GM12875 (cell line): ENCODE data around the gene CNST.

Experiments
- H3K4me3 ChIP-seq: one replicate; pipeline ENCODE4 v1.5.1; 2011; ENCODE audit warnings: low read depth, low read length, control low read depth
- TF ChIP-seq, protein P1 (sequence below): IDR thresholded peaks from 2 replicates; pipeline ENCODE4 v1.5.1; 2011; ENCODE audit warnings: low read depth, mild to moderate bottlenecking, control low read depth, inconsistent platforms, low read length, moderate library complexity, borderline replicate concordance; ENCODE audit not compliant: insufficient read depth

Gene CNST

DNA sequence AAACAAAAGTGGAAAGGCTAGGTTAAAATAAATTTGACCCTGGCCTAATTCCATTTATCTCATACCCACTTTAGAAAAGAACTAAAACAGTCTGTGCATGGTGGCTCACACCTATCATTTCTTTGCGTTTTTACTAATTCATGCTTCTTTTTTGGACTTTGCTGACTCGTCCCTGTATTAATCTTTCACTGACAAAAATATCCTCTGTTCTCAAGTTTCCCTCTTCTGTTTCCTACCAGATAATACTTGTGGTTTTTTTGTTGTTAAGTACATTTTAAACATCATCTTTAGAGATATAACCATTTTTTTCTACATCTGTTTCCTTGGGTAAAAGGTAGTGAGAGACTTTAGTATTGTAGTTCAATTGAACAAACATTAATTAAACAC, 11.5 kb downstream of the CNST start:
- H3K4me3 ChIP-seq: no peak overlapping the region
- TF ChIP-seq, protein P1, sequence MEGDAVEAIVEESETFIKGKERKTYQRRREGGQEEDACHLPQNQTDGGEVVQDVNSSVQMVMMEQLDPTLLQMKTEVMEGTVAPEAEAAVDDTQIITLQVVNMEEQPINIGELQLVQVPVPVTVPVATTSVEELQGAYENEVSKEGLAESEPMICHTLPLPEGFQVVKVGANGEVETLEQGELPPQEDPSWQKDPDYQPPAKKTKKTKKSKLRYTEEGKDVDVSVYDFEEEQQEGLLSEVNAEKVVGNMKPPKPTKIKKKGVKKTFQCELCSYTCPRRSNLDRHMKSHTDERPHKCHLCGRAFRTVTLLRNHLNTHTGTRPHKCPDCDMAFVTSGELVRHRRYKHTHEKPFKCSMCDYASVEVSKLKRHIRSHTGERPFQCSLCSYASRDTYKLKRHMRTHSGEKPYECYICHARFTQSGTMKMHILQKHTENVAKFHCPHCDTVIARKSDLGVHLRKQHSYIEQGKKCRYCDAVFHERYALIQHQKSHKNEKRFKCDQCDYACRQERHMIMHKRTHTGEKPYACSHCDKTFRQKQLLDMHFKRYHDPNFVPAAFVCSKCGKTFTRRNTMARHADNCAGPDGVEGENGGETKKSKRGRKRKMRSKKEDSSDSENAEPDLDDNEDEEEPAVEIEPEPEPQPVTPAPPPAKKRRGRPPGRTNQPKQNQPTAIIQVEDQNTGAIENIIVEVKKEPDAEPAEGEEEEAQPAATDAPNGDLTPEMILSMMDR: no peak

DNA sequence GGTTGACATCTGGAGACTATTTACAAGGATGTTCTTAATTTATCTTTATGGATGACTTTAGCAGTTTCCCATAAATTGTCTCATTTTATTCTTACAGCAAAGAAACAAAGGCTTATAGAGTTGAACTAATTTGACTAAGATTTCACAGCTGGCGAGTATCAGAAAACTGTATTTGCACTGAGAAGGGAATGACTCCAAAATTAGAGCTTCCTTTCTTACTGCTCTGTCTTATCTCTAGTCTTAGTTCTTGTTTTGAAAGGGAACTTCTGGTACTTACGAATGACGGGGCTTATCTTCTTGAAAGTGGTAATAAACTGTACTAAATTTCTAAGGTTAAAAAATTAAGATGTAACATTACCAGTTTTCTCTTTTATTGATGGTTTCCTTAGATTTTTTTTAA, 13.6 kb downstream of the CNST start:
- TF ChIP-seq, protein P1: no peak
- H3K4me3 ChIP-seq: no peak overlapping the region

DNA sequence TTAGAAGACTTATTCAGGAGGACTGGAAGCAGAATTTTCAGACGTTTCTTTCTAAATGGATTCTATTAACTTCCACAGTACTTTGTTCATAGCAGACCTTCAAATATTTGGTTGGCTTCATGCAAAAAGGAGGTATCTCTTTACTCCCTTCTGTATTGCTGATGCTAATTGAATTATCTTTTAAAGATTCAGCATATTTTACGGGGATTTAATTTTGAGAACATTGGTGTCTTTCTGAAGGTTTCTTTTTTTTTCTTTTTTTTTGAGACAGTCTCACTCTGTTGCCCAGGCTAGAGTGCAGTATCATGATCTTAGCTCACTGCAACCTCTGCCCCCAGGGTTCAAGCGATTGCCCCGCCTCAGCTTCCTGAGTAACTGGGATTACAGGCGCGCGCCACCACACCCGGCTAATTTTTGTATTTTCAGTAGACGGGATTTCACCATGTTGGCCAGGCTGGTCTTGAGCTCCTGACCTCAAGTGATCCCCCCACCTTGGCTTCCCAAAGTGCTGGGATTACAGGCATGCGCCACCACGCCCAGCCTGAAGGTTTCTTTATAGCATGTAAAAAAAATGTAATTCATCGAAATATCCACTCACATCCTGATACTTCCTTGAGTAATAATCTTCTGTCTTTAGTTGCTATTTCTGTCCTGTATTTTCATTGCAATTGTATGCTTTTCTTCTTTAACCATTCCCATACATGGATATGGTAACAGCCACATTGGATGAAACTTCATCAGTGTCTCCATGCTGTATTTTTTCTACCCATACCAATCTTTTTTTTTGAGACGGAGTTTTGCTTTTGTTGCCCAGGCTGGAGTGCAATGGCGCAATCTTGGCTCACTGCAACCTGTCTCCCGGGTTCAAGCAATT, 14.5 kb downstream of the CNST start:
- TF ChIP-seq, protein P1: no peak
- no peak overlapping the region for H3K4me3 ChIP-seq

DNA sequence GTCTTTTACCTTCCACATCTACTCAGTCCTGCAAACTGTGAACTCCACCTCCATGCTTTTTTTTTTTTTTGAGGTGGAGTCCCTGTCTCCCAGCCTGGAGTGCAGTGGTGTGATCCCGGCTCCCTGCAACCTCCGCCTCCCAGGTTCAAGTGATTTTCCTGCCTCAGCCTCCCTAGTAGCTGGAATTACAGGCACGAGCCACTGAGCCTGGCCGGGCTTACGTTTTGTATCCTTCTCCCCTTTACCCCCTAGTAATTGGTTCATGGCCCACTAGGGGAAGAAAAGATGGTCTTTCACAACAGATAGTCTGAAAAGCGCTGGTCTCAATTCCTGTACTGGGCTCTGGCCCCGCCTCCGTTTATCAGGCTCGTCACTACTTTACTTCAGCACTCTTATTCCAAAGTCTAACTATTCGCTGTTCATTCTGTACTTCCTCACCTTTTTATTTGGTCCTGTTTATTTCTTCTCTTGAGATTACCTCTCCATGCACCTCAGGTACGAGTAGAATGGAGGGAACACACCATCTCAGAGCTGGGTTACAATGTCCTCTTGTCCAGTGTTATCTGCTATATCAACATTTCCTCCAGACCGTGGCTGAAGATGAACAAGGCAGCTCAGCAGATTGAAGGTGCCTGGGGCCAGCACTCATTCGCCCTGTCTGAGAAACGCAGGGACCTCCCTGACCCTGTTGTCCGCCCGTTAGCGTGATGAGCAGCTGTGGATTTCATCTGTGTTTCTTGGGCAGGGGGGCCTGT, 16.2 kb downstream of the CNST start:
- H3K4me3 ChIP-seq: no peak overlapping the region
- TF ChIP-seq, protein P1: no peak

DNA sequence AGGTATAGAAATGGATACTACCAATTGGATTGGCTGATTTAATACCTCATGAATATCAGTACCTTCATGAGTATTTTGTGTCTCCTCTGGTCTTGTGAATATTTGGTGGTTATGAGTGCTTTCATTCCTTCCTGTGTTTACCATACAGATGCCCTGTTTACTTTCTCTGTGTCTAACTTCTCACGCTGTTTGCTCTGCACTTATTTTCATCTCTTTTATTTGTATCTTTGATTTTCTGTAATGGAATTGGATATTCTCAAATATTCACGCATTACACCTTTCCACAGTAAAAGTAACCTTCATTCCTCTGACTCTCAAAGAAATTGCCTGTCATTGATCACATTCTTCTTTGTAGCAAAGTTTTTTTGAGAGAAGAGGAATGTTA, 16.8 kb downstream of the CNST start:
- TF ChIP-seq, protein P1: no peak
- H3K4me3 ChIP-seq: no peak overlapping the region

DNA sequence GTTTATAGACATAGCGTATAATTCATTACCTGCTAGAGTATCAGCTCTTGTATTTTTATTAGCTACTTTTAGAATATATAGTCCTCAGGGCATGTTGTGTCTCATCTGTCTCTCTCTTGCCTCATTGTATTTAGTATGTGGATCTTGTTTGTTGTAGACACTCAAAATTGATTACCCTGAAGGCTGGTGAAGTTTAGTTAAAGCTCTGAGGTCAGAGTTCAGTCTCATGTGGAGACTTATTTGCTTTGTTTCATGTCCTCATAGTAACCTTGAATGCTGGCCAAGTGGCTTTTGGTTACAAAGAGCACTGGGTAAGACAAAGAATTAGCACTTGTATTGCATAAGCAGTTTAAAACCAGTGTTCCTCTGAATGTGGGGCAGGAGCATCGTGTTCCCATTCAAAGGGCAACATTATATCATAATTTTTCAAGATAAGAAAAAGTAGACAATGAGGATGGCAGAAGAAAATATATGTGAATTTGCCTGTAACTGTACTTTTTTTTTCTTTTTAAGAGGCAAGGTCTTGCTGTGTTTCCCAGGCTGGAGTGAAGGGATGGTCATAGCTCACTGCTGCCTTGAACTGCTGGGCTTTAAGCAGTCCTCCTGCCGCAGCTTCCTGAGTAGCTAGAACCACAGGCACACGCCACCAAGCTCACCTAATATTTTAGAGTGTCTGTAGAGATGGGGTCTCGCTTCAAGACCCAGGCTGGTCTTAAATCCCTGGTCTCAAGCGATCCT, 17.4 kb downstream of the CNST start:
- TF ChIP-seq, protein P1: no peak
- no peak overlapping the region for H3K4me3 ChIP-seq

DNA sequence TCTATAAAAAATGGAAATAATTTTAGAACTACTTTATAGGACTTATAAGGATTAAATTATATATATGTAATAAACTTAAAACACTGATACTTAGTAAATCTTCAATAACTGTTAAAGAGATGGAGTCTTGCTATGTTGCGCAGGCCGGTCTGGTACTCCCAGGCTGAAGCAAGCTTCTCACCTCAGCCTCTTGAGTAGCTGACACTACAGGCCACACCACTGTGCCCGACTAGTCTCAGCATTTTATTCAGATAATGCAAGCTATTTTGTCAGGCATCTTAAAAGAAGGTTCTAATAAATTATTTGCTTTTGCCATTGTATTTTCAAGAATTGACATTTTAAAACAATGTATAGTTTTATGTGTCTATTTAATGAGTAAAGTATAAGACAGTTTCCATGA, 20.8 kb downstream of the CNST start:
- TF ChIP-seq, protein P1: no peak
- no peak overlapping the region for H3K4me3 ChIP-seq
